Measurements from ENCODE around the gene TSPAN3.

DNA sequence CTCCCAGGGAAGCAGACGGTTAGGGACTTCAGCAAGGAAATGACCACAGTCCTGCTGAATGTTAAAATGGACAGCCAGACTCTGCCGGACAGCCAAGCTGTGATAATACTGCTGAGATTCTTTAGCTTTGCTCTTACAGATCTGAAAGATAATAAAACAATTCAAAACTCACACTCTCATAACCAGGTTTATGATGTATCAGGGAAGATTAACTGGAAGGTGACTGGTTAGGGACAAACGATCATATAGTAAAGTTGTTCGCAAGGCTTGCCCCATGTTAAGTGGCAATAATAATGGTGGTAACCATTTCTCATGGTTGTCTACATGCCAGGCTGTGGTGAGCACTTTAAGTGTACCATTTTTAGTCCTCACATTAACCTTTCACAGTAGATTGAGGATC, 44.3 kb upstream of the TSPAN3 start:
- TF ChIP-seq, protein P1, sequence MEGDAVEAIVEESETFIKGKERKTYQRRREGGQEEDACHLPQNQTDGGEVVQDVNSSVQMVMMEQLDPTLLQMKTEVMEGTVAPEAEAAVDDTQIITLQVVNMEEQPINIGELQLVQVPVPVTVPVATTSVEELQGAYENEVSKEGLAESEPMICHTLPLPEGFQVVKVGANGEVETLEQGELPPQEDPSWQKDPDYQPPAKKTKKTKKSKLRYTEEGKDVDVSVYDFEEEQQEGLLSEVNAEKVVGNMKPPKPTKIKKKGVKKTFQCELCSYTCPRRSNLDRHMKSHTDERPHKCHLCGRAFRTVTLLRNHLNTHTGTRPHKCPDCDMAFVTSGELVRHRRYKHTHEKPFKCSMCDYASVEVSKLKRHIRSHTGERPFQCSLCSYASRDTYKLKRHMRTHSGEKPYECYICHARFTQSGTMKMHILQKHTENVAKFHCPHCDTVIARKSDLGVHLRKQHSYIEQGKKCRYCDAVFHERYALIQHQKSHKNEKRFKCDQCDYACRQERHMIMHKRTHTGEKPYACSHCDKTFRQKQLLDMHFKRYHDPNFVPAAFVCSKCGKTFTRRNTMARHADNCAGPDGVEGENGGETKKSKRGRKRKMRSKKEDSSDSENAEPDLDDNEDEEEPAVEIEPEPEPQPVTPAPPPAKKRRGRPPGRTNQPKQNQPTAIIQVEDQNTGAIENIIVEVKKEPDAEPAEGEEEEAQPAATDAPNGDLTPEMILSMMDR (IDR thresholded peaks at IDR 0.05; ENCODE audit: insufficient read depth, low read length): no peak
- no peak for TF ChIP-seq POLR2AphosphoS5 (IDR thresholded peaks at IDR 0.05; ENCODE audit: low read depth)
- no peak for TF ChIP-seq GABPA (IDR thresholded peaks at IDR 0.05; ENCODE audit: low read depth)
